Upper lobe of right lung (tissue), 1 donor: Measurements from ENCODE around the gene ZNF407. TPM values are rescaled to one million over a fixed set of nuclear protein-coding genes. Genes with fewer than 3 reads are reported as not detected.

Source experiments
- ATAC-seq: fragments of 200-7000 bp; cut with Tn5 transposase; one replicate; pipeline ENCODE4 v1.9.1; 2020; ENCODE audit warnings: mild to moderate bottlenecking, moderate library complexity
- DNase-seq: peaks from one replicate; pipeline ENCODE4 v3.0.0-alpha.2; 2020
- H3K27ac ChIP-seq: fragments of 200-600 bp; one replicate; pipeline ENCODE4 v1.8.0; 2022
- H3K27me3 ChIP-seq: fragments of 200-600 bp; one replicate; pipeline ENCODE4 v1.8.0; 2022; ENCODE audit warnings: mild to moderate bottlenecking
- H3K36me3 ChIP-seq: fragments of 200-600 bp; one replicate; pipeline ENCODE4 v1.8.0; 2022
- H3K4me1 ChIP-seq: fragments of 200-600 bp; one replicate; pipeline ENCODE4 v1.8.0; 2022
- H3K4me3 ChIP-seq: fragments of 200-600 bp; one replicate; pipeline ENCODE4 v1.8.0; 2022; ENCODE audit warnings: mild to moderate bottlenecking
- H3K9me3 ChIP-seq: fragments of 200-600 bp; one replicate; pipeline ENCODE4 v1.8.0; 2022
- intact Hi-C: fragments of 100-400 bp; cut with DNase I; formaldehyde crosslinking; loops from one replicate; pipeline ENCODE4 v1.11.0; 2022
- total RNA-seq: library from RNA; stranded (reverse); fragmentation: NEBNext Ultra II Directional; extraction: Animal tissue kit (Norgen Biotek cat#: 25700); gene quantifications from one replicate; pipeline ENCODE4 v1.2.1, GENCODE V29; 2021
- TF ChIP-seq, protein P1 (sequence below): fragments of 200-600 bp; IDR thresholded peaks from one replicate; pipeline ENCODE4 v1.8.0; 2022; ENCODE audit warnings: antibody characterized with exemption
- donor health status: DM: no; HTN: yes; CAD: no; lungs with severe emphysema.

Gene ZNF407
- total RNA-seq, 1 donor from 2014 or later, result 18.4 TPM

DNA sequence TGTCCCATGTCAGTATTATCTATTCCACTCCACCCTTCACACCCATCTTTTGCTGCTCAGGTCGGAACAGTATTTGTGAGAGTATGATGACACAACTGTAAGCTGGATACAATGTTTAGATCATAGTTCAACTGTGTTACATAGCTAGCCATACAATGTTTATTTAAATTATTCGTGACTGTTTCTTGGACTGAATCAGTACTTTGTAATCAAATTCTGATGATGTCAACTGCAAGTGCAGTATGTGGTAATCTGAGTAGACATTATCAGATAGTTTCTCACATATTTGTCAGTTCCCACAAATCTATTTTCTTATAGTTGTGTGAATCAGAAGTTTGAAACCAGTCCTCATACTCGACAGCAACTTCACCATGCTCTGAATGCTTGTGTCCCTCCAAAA lies 177.6 kb downstream of the ZNF407 start:
- DNase-seq, result no peak
- Histone ChIP-seq H3K27ac (no peak overlapping the region), H3K9me3 (no peaks in the 10 kb centered on the region), H3K27me3 (no peaks in the 10 kb centered on the region), H3K4me1 (no peaks in the 10 kb centered on the region), H3K4me3 (no peak overlapping the region), H3K36me3 (no peaks in the 10 kb centered on the region)
- no peak for ATAC-seq
- intact Hi-C loops, result no loop called here
- TF ChIP-seq, protein P1, sequence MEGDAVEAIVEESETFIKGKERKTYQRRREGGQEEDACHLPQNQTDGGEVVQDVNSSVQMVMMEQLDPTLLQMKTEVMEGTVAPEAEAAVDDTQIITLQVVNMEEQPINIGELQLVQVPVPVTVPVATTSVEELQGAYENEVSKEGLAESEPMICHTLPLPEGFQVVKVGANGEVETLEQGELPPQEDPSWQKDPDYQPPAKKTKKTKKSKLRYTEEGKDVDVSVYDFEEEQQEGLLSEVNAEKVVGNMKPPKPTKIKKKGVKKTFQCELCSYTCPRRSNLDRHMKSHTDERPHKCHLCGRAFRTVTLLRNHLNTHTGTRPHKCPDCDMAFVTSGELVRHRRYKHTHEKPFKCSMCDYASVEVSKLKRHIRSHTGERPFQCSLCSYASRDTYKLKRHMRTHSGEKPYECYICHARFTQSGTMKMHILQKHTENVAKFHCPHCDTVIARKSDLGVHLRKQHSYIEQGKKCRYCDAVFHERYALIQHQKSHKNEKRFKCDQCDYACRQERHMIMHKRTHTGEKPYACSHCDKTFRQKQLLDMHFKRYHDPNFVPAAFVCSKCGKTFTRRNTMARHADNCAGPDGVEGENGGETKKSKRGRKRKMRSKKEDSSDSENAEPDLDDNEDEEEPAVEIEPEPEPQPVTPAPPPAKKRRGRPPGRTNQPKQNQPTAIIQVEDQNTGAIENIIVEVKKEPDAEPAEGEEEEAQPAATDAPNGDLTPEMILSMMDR, result no peak

DNA sequence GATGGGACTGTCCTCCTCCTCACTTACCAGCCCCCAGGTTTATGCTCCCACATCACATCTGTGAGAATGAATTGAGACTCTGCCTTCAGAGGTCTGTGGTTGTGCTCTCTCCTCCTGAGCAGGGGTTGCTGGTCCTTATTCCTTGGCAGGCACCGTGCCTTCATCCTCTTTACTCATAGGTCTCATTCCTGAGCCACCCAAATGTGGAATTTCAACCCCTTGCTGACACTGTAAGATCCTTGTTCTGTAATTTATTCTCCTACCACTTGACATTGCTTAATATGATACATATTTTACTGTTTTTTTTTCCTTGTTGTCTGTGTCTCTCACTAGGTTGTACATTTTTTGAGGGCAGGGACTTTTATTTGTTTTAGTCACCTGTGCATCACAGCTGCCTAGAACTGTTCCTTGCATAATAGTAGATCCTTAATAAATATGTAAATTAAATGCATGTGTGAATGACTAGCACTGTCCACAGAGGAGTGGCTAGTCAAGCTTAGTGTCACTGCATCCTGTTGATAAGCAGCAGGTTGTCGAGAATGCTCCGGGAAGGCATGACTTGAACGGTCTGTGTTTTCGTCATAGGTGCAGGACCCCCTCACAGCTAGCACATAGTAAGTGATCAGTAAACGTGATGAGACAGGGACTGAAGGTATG lies 180.6 kb downstream of the ZNF407 start:
- Histone ChIP-seq H3K27ac (no peak overlapping the region), H3K9me3 (no peaks in the 10 kb centered on the region), H3K4me1 (no peaks in the 10 kb centered on the region), H3K27me3 (no peaks in the 10 kb centered on the region), H3K4me3 (no peak overlapping the region), H3K36me3 (no peaks in the 10 kb centered on the region)
- peak; percentile 91 for ATAC-seq
- intact Hi-C loops, result no loop called here
- no peak for DNase-seq
- TF ChIP-seq, protein P1, result no peak

DNA sequence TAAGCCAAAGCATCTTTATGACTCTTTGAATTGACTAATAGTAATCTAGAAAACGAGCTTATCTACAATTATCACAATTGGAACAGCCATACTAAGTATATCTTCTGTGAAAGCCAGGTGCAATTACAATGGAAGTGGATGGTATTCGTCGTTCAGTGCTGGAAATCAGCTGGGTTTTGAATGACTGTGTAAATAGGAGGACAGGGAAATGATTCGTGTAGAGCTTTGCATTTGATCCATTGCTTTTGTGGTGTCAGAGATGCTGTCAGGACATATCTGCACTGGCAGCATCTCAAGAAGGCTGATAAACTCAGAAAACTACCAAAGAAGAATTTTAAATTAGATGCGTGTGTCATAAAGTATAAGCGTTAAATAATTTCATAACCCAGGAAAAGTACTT lies 187.1 kb downstream of the ZNF407 start:
- TF ChIP-seq, protein P1, result no peak
- Histone ChIP-seq H3K4me3 (no peak overlapping the region), H3K9me3 (no peaks in the 10 kb centered on the region), H3K27me3 (no peaks in the 10 kb centered on the region), H3K36me3 (no peaks in the 10 kb centered on the region), H3K27ac (no peak overlapping the region), H3K4me1 (no peaks in the 10 kb centered on the region)
- intact Hi-C loops, result no loop called here
- no peak for ATAC-seq
- no peak for DNase-seq

DNA sequence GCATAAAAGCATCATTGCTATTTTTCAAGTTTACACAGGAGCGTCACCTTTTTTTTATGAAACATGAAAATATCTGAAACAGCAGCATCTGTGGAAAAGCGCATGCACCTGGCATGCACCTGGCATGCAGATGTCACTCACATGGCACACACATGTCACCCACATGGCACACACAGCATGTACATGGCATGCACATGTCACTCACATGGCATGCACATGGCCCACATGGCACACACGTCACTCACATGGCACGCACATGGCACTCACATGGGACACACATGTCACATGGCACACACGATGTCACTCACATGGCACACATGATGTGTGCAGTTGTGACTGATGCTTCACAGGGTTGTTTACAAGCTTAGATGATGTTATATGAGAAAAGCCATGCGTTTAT lies 188.0 kb downstream of the ZNF407 start:
- ATAC-seq (no peak), DNase-seq (no peak)
- intact Hi-C loops, result no loop called here
- no peak overlapping the region for H3K4me3 ChIP-seq
- no peaks in the 10 kb centered on the region for H3K4me1 ChIP-seq
- no peaks in the 10 kb centered on the region for H3K9me3 ChIP-seq
- no peaks in the 10 kb centered on the region for H3K27me3 ChIP-seq
- H3K36me3 ChIP-seq, result no peaks in the 10 kb centered on the region
- H3K27ac ChIP-seq, result no peak overlapping the region
- TF ChIP-seq, protein P1, result no peak

DNA sequence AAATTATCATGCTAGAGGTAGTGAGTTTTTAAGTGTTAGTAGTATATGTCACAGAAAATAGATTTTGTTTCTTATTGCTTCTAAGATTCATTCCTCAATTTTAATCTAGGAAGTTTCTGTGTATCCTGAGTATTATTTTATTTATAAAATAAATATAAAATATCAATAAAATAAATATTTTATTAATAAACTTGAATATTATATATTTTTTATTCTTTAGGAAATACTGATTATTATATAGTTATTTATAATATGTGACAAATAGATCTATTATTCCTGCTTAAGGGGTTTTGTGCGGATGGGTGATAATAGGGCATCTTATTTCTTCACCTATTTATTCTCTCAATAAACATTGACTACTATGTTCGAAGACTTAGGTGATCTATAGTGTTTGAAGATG lies 191.0 kb downstream of the ZNF407 start:
- TF ChIP-seq, protein P1, result no peak
- H3K4me3 ChIP-seq, result no peak overlapping the region
- intact Hi-C loops, result no loop called here

DNA sequence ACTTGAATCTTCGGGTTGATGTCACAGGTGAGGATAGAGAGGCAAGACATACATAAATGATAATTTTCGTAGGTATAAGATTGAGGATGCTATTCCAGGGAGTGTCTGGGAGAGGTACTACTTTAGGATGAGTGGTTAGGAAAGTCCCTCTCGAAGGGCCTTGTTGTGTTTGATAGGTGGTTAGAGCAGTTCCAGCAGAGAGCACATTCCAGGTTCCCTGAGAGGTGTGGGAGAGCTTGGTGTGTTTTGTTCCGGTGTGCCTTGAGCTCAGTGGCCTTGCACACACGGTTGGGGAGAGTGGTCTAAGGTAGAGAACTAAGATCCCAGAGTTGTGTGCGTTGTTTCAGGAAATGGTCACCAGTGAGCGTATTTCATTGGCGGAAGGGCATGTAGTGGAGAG lies 191.4 kb downstream of the ZNF407 start:
- TF ChIP-seq, protein P1, result no peak
- peak; percentile 72 for ATAC-seq
- no peaks in the 10 kb centered on the region for H3K27me3 ChIP-seq
- no peaks in the 10 kb centered on the region for H3K36me3 ChIP-seq
- no peak overlapping the region for H3K27ac ChIP-seq
- H3K4me1 ChIP-seq, result no peaks in the 10 kb centered on the region
- DNase-seq, result no peak
- intact Hi-C loops, result no loop called here
- no peak overlapping the region for H3K4me3 ChIP-seq
- no peaks in the 10 kb centered on the region for H3K9me3 ChIP-seq

More for the DNA sequence above, 191.0 kb downstream of the ZNF407 start:
- Histone ChIP-seq H3K9me3 (no peaks in the 10 kb centered on the region), H3K27ac (no peak overlapping the region), H3K4me1 (no peaks in the 10 kb centered on the region), H3K36me3 (no peaks in the 10 kb centered on the region), H3K27me3 (no peaks in the 10 kb centered on the region)
- DNase-seq, result no peak
- no peak for ATAC-seq
